ENCODE data around the gene GLT8D2.
A peak's percentile ranks its signal among the peaks of the same experiment; 100 is the strongest.

The GLT8D2 gene, protein sequence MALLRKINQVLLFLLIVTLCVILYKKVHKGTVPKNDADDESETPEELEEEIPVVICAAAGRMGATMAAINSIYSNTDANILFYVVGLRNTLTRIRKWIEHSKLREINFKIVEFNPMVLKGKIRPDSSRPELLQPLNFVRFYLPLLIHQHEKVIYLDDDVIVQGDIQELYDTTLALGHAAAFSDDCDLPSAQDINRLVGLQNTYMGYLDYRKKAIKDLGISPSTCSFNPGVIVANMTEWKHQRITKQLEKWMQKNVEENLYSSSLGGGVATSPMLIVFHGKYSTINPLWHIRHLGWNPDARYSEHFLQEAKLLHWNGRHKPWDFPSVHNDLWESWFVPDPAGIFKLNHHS

DNA sequence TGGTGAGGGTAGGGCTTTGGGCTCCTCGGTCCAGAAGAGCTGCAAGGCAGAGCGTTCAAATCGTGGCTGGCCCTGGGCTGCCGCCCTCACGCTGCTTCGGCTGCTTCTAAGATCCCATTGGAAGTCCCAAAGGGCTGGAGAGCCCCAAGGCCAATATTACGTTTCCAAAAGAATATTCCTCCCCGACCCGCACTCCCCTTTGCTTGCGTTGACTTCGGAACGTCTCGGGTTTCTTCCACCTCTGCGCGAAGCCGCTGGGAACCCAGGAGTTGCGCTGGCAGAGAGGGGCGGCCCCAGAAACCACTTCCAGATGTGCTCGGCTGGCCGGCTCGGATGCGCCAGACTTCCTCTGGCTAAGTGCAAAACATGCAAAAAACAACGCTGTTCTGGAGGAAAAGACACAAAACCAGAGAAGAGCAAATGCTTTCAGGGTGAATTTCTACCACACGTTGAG, at the start of gene GLT8D2:
Gene GLT8D2 (minus strand): TSS at position 285 of the 454 bp plus-strand sequence. CDS start 30,539 bp downstream, outside the sequence.
- peak; percentile 76 to 77 for DNase-seq (ENCODE audit: low read depth in 2 of 2)

DNA sequence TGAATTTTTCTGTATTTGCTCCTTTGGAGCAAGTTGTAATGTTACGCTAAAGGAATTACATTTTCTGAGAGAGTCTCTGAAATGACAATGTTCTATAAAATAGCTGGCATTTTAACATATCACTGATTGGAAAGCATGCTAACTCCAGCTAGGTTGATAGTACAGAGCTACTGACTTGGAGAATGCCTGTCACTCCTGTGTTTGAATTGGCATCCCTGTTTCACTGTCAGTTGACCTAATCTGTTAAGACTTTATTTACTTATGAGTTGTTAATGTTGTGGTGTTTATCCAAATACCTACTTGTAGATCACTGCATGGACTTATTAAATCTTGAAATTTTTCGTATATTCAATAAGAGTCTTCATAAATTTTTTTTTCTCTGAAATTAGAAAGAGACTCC, 48.0 kb upstream of the GLT8D2 start:
- DNase-seq (ENCODE audit: low read depth in 2 of 2): no peak

DNA sequence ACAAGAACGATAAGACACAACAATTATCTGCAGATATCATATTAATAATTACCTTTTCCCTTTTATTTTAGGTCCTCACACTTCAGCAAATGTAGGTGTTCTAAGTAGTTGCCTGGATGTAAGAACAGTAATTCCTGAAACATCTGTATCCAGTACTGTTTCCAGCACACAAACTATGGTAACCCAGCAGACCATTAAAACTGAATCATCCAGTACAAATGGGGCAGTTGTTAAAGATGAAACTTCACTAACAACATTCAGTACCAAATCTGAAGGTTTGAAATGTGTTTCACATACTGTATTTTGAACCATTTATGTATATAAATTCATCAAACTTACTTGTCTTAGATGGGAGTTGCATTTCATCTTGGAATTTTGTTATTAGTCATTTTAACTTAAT, 45.3 kb upstream of the GLT8D2 start:
- no peak for DNase-seq (ENCODE audit: low read depth in 2 of 2)

DNA sequence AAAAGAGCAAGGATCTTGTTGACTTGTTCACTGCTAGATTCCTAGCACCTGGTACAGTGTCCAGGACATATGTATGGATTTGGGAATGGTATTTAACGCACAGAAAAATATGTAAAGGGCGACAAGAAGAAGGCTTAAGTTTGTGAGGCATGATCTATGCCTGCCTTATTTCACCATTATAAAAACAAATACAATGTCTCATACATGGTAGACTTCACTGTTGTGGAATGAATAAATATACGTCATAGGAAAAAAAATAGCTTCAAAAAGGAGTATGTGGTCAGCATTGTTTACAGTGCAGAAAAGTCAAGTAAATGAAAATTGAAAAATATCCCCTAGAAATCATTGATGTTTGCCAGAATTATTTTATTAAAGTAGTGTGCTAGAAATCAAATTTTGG, 44.3 kb upstream of the GLT8D2 start:
- no peak for DNase-seq (ENCODE audit: low read depth in 2 of 2)

DNA sequence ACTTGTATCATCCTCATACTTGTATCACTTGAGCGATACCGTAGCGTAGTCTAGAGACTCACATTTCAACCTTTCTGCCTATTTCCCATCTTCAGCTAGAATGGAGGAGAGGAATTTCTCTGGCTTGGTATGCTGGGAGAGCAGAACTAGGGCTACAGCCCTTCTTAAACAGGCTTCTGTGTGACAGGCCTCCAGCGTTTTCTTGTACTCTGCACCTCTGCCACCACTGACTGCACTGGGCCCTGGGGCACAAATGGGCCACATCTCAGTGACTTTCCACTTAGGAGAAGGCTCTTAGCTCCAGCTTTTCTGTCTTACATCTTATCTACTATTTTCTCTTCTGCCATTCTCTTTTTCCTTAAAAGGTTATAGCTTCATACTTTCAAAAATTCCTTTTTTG, 41.1 kb upstream of the GLT8D2 start:
- DNase-seq (ENCODE audit: low read depth in 2 of 2): no peak

DNA sequence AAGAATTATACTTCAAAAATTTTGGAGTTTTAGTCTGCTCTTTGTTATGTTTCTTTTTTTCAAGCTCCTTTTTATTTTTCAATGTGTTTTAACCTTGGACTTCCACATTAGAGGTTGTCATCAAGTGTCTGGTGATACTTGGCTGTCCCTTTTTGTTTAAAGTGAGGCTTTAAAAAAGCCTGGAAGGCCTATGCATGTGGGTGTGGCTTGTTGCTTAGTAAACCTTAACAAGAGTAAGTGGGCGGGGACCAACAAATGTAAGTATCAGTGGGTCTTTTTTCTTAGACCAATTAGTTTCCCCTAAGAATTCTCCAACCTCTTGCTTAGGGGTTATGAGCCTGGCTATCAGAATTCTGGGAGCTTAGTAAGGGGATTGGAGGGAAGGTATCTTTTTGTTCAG, 40.7 kb upstream of the GLT8D2 start:
- no peak for DNase-seq (ENCODE audit: low read depth in 2 of 2)

DNA sequence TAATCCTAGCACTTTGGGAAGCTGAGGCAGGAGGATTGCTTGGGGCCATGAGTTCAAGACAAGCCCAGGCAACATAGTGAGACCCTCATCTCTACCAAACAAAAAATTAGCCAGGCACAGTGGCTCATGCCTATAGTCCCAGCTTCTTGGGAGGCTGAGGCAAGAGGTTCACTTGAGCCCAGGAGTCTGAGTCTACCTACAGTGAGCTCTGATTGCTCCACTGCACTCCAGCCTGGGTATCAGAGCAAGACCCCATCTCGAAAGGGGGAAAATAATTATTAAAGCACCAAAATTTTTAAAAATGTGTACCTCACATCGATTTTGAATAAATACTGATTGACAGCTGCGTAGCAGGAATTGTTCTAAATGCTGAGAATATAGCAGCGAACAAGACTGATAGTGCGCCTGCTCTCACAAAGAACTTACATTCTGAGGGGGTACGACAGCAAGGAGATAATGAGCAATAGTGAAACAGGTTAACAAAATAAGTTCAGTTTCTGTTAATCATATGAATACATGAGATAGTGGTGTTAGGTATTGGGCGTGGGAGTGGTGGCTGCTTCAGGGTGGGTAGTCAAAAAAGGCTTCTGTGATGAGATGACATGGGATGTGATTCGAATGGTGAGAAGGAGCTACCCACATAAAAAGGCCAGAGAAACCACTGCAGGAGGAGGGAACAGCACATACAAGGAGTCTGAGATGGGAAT, 33.9 kb upstream of the GLT8D2 start:
- DNase-seq (ENCODE audit: low read depth in 2 of 2): no peak

DNA sequence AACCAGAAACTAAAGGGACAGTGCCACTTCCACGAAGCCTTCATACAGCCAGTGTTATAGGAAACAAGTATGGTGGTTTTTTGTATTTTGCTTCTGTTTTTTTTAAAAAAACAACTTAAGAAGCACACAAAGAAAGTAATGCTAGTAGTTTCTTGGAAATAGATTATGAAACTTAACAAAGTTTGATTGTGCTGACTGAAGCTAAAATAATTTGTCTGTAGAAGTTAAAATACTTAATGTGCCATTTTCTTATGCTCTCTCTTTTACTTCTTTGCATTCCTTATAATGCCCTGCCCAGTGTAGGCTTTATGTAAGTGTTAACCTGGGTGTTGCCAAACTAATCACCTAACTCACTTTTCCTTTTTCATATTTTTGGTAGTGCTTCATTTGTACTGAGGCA, 30.8 kb upstream of the GLT8D2 start:
- no peak for DNase-seq (ENCODE audit: low read depth in 2 of 2)

DNA sequence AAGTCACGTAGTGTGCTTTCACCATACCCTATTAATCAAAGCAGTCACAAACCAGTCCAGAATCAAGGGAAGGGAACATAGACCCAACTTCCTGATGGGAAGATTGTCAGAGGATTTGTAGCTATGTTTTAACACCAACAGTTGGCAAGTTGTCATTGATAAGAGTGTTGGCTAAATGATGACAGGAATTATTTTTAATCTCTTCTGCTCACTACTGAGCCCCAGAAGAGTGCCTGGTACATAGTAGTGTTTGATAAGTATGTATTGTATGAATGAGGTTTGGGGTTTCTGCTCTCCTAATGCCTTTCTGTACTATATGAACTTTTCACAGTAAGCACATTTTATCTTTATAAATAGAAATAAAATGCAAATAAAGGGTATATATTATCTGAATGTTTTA, 29.0 kb upstream of the GLT8D2 start:
- DNase-seq (ENCODE audit: low read depth in 2 of 2): no peak

DNA sequence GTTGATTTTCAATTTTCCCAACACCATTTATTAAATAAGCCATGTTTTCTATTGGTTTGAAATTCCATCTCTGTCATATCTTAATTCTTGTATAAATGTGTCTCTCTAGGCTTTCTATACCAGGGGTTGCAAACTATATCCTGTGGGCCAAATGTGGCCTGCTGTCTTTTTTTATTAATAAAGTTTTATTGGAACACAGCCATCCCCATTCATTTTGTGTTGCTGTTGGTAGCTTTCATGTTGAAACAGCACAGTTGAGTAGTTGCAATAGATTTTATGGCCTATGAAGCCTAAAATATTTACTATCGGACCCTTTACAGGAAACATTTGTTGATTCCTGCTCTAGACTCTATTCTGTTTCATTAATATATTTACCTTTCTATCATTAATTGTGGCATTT, 23.7 kb upstream of the GLT8D2 start:
- no peak for DNase-seq (ENCODE audit: low read depth in 2 of 2)

DNA sequence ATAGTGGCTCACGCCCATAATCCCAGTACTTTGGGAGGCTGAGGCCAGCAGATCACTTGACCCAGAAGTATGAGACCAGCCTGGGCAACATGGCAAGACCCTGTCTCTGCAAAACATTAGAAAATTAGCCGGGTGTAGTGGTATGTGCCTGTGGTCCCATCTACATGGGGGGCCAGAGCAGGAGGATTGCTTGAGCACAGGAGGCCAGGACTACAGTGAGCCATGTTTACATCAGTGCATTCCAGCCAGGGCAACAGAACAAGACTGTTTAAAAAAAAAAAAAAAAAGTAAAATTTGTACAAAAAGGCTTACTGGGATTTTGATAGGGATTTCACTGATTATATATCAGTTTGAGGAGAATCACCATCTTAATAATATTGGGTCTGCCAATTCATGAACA, 22.1 kb upstream of the GLT8D2 start:
- DNase-seq (ENCODE audit: low read depth in 2 of 2): no peak

DNA sequence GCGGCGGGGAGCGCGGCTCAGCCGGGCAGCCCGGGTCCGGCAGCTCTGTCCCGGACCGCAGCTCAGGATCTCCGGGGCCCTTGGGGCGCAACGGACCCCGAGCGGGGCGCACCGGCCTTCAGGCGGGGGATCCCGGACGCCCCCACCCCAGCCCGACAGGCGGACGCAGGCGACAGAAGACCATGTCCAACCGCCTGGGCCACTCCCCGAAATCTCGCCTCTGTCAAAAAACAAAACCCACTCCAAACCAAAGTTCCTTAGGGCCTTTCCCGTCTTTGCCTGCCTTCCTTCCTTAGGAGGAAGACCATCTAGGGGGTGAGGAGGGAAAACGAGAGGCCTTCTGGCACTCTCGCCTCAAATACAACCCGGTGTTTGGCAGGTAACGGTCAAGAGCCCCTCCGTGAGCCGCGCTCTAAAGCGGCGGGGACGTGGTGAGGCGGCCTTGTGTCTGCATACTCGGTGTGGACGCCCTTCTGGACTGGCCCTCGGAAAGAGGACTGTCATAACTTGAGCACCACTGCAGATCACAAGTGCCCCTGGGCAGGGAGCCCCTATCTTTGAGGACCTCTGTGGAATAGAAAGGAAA, 14.9 kb upstream of the GLT8D2 start:
- DNase-seq (ENCODE audit: low read depth in 2 of 2): no peak

DNA sequence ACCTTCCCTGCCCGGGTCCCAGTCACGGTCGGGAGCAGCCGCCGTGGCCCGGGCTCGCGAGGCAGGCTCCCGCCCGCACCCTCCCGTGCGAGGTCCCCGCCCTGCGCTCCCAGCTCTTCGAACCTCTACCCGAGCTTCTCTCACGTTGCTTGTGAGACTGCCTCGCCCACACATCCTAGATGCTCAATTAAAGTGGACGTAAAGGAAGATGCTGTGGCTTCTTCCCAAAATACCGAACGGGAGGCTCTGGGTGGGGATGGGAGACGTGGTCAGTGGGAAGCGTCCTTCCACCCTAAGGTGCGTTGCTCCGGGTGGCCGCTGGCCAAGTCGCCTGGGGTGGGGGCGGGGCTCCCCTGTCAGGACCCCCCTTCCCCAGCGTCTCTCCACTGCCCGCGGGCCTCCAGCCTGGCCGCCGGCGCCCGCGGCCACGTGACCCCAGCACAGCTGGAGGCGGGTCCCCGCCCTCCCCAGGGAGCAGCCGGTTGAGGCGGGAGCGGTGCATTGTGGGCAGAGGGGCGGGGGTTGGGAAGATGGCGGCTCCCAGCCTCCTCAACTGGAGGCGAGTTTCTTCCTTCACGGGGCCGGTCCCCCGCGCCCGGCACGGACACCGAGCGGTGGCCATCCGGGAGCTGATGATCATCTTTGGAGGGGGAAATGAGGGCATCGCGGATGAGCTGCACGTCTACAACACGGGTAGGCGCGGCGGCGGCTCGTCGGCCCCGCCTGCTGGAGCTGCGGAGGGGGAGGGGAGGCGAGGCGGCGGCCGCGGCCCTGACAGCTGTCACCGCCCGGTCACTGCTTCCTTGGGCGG, 14.2 kb upstream of the GLT8D2 start, which contains the start of gene HCFC2:
Gene HCFC2 (plus strand): TSS at position 501 of the 811 bp plus-strand sequence. CDS start 30 bp downstream, at position 531.
- DNase-seq (ENCODE audit: low read depth in 2 of 2): peak; percentile 69 to 73

DNA sequence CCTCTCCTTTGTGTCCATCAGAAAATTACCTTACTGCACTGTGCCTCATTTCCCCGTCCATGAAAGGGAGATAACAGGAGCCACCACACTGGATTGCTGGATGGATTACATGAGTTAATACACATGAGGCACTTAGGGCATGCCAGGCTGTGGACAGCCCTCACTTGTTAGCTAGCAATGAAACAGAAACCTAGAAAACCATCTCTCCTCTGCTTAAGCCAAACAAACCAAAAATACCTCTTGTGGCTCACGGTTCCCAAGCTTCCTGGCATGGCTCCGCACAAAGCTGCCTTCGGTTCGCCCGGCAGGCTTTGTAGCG, 13.7 kb upstream of the GLT8D2 start:
- DNase-seq (ENCODE audit: low read depth in 2 of 2): no peak

DNA sequence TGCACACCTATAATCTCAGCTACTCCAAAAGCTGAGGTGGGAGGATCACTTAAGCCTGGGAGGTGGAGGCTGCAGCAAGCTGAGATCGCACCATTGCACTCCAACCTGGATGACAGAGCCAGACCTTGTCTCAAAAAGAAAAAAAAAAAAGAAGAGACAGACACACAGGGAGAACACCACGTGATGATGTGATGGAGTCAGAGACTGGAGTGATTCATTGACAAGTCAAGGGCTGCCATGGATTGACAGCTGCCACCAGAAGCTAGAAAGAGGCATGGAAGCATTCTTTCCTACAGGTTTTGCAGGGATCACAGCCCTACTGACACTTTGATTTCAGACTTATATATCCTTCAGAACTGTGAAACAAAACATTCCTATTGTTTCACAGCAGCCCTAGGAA, 10.8 kb upstream of the GLT8D2 start:
- DNase-seq (ENCODE audit: low read depth in 2 of 2): no peak

DNA sequence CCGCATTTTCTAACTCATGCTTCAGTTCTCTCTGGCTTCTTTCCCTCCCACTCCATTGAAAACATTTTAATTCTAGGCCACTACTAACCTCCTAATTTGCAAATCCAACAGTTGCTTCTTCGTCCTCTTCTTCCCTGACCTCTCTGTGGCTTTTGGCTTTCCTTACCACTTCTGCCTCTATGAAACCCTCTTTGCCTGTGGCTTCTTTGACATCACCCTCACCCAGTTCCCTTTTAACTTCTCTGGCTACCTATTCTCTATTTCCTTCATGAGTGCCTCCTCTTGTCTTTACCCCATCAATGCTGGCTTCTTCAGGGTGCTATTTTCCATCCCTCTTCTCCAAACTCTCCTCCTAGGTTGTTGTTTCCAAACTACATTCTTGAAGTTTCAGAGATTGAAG, 10.0 kb upstream of the GLT8D2 start:
- no peak for DNase-seq (ENCODE audit: low read depth in 2 of 2)

DNA sequence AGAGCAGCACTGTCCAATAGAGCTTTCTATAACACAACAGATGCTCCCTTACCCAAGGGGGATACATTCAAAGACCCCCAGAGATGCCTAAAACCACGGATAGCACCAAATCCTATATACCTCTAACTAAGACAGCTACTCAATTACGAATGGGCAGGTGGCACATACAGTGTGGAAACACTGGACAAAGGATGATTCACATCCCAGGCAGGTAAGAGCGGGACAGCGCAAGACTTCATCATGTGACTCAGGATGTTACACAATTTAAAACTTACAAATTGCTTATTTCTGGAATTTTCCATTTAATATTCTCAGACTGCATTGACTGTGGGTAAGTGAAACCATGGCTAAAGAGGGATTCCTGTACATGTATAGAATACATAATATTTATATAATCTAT, 8.8 kb upstream of the GLT8D2 start:
- DNase-seq (ENCODE audit: low read depth in 2 of 2): no peak

DNA sequence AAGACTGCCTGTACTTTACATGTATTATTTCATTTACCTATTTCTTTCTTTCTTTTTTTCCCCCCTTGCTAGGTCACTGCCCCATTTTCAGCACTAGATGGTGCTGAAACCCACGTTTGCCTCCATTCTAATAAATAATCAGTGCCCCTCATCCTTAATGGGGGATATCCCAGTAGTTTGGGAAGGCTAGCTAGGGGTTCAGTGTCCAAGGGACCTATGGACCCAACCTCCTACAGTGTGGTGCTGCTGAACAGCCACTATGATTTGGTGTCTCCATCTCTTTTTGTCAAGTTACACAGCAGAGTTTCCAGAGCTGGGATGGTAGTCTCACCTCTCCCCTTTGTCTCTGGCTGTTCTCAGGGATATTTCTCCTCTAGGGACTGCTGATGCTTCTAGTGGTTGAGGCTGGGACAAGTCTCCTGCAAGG, 7.8 kb upstream of the GLT8D2 start:
- no peak for DNase-seq (ENCODE audit: low read depth in 2 of 2)

DNA sequence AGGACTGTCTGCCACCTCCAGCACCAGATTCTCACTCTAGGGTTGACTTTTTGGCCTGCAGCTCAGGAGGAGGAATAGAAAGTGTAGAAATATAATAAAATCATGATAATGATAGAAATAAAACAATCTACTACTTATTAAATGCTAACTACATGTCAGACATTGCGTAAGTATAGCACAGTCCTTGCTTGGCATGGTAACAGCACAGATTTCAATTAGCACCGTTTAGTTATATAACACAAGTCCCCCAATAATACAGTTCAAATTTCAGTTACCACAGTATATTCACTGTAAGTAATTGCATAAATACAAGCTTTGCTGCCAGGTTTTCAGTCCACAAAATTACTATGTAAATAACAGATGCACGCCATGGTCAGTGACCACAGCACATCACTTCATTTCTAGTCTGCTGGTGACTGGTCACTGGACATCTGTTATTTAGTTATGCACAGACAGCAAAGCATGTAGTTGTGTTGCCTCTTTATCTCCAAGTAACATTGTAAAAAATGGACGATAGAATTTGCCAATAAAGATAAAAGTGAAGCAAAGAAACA, 6.5 kb upstream of the GLT8D2 start:
- DNase-seq (ENCODE audit: low read depth in 2 of 2): no peak

DNA sequence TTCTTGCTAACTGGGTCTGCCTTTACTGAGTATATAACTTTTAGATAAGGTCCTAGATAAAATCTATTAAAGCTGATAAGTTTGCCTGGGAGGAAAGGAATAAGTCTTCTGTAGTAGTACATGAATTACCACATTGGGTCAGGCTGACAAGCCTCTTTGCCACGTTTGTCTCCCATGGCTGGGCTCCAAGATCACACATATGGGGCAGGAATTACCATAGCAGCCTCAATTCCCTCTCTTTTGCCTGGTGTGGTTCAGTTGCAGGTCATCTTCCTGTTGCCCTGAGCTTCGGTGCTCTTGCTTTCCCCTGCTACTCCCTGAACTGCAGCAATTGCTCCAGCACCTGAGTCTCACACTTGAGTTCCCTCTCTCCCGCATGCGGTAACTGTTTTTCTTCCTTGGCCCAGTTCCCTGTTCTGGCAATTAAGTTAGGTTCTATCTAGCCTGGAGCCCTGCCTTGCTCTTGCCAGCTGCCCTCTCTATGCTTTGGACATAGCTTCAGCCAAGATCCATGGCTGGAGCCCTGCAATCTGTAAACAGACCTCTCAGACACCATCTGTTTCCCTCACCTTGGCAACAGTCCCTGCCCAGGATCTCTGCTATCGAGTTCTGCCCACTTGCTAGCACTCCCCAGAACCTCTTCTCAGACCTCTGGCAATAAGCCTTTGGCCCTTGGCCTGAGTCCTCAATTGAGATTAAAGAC, 5.8 kb upstream of the GLT8D2 start:
- no peak for DNase-seq (ENCODE audit: low read depth in 2 of 2)

DNA sequence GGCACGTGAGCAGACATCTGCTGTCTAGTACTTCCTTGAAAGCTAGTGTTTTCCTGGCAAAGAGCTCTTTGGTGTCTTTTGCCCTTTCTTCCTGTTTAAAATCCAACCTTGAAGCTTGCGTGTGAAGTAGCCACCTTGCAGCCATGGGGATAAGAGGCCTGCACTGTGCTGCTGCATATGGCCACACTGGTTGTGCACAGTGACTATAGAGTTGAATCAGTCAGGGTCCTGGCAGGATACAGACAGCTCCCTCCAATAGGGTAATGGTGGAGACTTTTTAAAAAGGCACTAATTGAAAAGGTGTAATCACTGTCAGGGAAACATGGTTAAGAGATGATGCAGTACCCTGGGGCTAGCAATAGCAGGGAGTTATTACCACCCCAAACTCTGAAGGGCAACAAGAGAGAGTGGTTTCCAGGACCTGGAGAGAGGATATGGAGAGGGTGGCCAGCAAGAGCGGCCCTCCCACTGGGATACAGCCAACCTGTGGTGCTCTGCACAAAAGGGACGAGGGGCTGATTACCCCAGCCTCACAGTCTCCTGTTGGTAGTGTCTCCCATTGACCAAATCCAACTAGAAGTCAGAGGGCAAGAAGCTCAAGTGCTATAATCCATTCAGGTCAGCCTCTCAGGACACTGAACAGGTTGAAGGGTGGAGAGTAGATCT, 4.8 kb upstream of the GLT8D2 start:
- DNase-seq (ENCODE audit: low read depth in 2 of 2): no peak
